Subcutaneous adipose tissue (tissue), 4 donors: ENCODE data around the gene ACTL7A. TPM values are rescaled to one million over a fixed set of nuclear protein-coding genes. Genes with fewer than 3 reads are reported as not detected.

ENCODE experiments used
- total RNA-seq, 4 donors: library from RNA; depleted of rRNA; stranded (reverse); fragments of >200 nt; gene quantifications; one replicate each; pipeline ENCODE4 v1.1.0, GENCODE V29; 2016
- TF ChIP-seq, protein P1 (sequence below): fragments of 450-650 bp; IDR thresholded peaks from one replicate; pipeline ENCODE4 v1.5.1; 2016; ENCODE audit warnings: low read depth, mild to moderate bottlenecking, control low read depth, antibody characterized with exemption, moderate library complexity

ACTL7A gene
- total RNA-seq, 4 donors from 2014 or later: not detected

DNA sequence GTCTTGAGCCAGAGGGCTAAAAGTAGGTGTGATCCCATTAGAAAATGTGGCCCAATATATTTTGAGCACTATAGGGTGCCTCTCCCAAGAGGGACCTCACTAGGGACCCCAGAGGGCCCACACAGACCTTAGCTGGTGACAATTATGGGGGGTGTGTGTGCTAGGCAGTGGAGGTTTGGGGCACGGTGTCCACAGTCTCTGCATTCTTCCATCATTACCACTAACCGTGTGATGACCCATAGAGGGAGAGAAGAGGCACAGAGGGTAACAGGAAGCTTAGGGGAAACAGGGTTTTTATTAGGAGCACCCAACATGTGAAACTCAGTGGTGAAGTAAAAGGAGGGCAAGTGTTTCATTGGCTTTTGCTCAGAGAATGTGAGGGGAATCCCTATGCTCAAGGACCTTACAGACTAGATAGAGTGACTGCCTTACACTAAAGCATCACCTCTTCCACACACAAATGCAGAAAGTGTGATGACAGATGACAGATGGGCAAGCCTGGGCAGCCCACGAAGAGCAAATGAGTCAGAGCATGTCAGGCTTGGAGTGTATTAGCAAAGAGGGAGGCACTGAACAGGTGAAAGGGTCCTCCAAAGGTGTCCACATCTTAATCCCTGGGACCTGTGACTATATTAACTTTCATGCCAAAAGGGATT, 2.5 kb upstream of the ACTL7A start:
- TF ChIP-seq, protein P1, sequence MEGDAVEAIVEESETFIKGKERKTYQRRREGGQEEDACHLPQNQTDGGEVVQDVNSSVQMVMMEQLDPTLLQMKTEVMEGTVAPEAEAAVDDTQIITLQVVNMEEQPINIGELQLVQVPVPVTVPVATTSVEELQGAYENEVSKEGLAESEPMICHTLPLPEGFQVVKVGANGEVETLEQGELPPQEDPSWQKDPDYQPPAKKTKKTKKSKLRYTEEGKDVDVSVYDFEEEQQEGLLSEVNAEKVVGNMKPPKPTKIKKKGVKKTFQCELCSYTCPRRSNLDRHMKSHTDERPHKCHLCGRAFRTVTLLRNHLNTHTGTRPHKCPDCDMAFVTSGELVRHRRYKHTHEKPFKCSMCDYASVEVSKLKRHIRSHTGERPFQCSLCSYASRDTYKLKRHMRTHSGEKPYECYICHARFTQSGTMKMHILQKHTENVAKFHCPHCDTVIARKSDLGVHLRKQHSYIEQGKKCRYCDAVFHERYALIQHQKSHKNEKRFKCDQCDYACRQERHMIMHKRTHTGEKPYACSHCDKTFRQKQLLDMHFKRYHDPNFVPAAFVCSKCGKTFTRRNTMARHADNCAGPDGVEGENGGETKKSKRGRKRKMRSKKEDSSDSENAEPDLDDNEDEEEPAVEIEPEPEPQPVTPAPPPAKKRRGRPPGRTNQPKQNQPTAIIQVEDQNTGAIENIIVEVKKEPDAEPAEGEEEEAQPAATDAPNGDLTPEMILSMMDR: no peak

DNA sequence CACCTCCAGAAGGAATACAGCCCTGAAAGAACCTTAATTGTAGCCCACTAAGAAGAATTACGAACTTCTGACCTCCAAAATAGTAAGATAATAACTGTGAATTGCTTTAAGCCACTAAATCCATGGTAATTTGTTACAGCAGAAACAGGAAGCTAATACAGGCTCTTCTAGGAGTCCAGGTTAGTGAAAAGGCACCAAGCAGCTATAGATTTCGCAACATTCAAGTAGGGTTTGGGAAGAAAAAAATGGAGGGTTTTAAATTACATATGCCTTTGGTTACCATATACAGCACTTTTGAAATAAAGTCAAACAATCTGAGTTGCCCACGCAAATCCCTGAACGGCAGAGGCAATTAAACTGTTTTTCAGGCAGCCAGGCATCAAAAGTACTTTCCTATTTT, 1.7 kb upstream of the ACTL7A start:
- TF ChIP-seq, protein P1: no peak

DNA sequence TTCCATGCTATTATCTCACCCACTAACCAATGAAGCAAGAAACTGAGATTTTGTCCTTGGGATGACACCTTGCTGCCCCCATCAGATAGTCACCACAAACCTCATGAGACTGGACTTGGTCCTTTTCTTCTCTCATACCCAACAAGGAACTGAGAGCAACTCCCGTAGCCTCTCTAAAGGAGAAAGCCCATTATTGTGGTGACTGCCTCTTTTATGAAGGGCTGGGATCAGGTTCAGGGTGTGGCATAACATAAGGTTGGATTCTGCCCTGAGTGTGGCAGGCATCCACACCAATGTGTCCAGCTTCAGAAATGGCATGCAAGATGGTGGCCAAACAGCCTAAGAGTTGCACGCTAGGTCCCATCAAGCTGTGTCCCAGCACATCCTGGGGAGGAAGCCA, 1.3 kb upstream of the ACTL7A start:
- TF ChIP-seq, protein P1: no peak

DNA sequence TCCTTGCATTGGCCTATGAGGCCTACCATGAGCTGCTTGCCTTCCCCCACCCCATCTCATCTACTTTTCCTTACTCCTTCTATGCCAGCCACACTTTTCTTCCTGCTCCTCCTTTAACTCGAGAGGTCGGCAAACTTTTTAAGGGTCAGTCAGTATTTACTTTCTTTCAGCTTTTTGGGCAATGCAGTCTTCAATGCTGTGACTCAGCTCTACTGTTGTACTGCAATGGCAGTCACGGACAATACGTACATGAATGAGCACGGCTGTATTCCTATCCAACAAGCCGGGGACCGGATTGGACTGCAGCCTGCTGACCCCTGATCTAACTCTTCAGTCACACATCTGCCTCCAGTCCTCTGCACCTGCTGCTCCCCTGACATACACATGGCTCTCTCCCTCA, 602 bp upstream of the ACTL7A start:
- TF ChIP-seq, protein P1: no peak

DNA sequence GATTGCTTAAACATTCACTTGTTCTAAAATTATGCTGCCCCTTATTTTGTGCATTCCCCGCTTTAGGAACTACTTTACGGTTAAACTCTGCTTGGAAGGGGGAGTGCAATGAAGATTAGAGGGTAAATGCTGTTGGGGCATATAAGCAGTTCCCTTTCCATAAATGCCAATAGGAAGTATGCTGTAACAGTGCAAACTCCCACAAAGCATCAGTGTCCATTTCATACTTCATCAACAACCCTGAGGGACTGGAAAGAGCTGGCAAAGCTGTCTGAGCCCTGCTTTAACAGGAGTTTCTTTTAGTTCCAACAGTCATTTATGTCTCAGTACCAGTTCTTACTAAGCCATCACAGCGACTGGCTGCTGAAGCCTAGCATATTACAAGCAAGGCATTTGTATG, 1.8 kb downstream of the ACTL7A start:
- TF ChIP-seq, protein P1: no peak

DNA sequence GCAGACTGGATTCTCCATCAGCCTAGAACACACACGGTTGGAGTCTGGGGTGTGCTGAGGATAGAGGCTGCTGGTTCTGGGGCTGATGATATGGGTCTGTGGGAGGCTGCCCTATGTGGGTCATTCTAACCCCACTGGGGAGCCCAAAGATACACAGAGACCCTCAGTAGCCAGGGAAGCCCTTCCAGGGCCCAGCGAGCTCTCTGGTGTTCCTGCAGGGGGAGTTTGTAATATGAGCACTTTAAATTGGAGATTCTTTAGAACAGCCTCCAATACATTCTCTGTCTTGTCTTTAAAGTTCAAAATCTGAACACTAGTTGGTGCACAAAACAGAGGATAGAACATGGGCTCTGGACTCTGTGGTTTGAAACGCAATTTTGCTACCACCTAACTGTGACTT, 2.4 kb downstream of the ACTL7A start:
- TF ChIP-seq, protein P1: no peak

DNA sequence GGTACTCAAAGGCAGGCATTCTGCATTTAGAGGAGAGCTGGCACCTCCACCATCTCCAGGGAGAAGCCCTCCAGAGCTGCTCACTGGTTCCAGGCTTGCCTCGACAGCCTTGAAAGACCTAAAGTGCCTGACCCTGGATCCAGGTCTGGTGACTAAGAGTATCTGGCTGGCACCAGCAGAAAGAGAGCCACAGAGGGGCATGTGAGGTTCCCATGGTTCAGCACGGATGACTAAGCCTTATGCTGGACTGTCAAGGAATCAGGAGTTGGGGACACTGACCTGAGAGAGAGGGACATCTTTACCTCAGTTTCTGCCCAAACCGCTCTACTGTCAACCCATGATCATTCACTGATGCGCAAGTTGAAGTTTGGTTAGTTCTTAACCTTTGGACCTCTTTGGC, 3.0 kb downstream of the ACTL7A start:
- TF ChIP-seq, protein P1: no peak
